ENCODE measurements around the gene KCND3.

GRCh38 chr1:111777301-111777700, 212.2 kb downstream of the KCND3 start:
- TF ChIP-seq CTCF (IDR thresholded peaks at IDR 0.05; ENCODE audit: low read depth, low read length, poor library complexity, severe bottlenecking) = no peak
- no peak for TF ChIP-seq EZH2phosphoT487 (IDR thresholded peaks at IDR 0.05; ENCODE audit: borderline replicate concordance, low read length)
